Stimulated activated CD8-positive, alpha-beta memory T cell treated with anti-CD3 and anti-CD28 coated beads, Interleukin-12 subunit alpha, Interleukin-12 subunit beta, amount 100 ng/mL, for 4 hours (primary cell): Measurements from ENCODE around the gene RMC1.
"Not testable (repeated sequence)": the region's sequence is repeated elsewhere in the genome, so short reads cannot be mapped to it uniquely, and the experiment has no call there.

Experiments used
- DNase-seq: peaks from one replicate; pipeline ENCODE4 v3.0.0-alpha.2; 2020; ENCODE audit warnings: low read depth

RMC1 gene

DNA sequence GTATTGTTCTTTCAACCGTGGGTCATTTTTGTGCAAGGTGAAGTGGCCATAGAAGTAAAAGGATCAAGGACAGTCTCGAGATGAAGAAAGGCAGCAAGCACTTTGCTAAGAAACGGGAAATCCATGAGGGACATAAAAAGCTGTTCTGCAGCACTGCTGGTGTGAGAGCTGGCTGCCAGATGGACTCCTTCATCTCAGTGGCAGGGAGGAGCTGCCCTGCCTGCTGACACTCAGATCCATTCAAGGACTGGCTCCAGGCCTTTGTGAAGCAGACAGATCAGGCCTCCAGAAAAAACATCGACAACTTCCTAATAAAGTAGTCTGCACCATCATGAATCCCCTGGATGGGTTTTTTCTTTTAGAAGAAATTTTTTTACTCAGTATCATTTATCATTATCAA, 29.5 kb downstream of the RMC1 start:
- no peak for DNase-seq

DNA sequence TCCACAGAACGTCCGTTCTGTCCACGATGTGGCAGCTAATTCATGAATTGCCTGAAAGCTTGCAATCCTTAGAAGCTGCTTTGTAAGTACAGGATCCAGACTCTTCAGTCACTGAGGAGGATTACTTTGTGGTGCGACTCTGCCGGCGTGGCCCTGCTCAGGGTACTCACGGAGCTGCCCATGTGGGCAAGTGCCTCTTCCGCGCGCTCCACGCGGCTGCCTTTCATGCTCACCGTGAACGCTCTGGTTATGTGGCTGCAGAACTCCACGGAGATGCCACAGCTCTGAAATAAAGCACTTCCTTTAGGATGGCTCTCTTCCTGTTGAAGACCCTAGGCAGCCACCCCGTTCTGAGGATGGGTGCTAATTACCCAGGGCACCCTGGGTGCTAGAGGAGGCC, 31.0 kb downstream of the RMC1 start:
- no peak for DNase-seq

GRCh38 chr18:23536204-23536603, 32.9 kb downstream of the RMC1 start:
- DNase-seq = no peak

- DNase-seq = no peak
Measured at GRCh38 chr18:23537274-23537673, 34.0 kb downstream of the RMC1 start.

GRCh38 chr18:23538001-23538400, 34.7 kb downstream of the RMC1 start:
- no peak for DNase-seq

DNA sequence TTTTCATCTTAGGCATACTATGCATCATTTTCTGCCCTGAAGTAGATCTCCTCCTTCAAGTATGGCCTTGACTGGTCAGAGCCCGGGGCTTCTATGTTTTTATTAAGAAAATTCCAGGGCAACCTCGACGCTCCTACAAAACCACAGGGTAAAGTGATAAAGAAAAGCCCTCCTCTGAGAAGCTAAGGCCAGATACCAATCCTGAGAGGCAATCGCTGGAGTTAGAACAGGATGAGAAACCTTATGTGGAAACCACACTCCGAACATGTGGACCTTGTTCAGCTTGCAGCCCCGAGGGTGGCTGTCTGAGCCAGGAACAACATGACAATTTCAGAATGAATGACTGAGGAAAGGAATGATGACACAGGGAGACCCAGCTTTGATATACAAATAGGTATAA, 35.6 kb downstream of the RMC1 start:
- no peak for DNase-seq

GRCh38 chr18:23539296-23539695, 36.0 kb downstream of the RMC1 start:
- DNase-seq = no peak

DNA sequence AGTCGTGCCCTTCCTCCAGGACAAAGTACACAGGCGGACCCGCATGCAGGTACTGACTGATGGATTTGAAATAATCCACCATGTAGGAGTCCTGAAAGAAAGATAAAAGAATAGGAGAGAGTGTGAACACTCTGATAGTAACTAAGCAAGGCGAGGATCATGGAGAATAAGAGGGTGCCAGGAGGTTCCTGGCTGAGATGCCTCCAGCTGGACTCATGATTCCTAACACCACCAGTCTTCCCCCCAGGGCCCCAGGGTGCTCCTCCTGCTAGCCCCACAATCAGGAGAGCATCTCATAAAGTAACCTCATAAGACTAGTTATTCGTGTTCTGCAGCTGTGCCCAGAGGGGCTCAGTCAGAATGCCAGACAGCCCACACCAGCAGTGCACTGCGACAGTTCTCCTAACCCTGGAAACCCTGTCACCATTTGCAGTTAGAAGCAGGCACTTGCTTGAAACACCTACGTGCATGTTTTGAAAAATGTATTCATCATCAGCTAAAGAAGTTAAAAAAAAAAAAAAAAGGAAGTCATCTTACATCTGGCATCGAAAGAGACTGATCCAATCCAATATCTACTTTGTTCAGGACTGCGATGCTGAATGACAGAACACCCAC, 36.7 kb downstream of the RMC1 start:
- no peak for DNase-seq

DNA sequence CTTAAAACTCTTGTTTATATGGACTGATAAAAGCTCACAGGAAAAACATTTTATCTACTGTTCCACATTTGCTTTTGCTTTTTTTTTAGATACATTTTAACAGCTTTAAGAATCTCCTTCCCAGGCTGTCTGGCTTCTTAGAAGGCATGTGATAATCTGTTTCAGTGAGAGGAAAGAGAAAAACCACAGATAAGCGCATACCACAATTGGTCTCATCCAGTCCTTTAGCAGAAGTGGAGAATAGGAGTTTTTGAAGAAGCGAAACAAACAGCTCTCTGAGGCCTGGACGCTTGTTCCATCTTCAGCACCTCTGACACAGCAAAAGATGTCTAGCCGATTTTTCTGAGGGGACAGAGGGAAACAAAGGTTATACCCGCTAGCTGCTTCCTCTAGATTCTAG, 37.6 kb downstream of the RMC1 start:
- no peak for DNase-seq

GRCh38 chr18:23541349-23542093, 38.2 kb downstream of the RMC1 start:
- no peak for DNase-seq

- DNase-seq = no peak
Measured at GRCh38 chr18:23542461-23542860, 39.1 kb downstream of the RMC1 start.

- DNase-seq = no peak
Measured at GRCh38 chr18:23545247-23545789, 42.0 kb downstream of the RMC1 start.

DNA sequence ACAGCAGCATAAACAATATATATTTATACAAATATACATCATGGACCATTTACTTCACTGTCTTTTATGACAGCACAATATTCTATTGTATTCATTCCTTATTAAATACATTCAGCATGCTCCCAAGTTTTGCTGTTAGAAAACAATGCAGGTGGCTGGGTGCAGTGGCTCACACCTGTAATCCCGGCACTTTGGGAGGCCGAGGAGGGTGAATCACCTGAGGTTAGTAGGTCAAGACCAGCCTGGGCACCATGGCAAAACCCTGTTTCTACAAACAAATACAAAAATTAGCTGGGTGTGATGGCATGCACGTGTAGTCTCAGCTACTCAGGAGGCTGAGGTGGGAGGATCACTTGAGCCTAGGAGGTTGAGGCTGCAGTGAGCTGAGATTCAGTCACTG, 44.0 kb downstream of the RMC1 start:
- no peak for DNase-seq

GRCh38 chr18:23547846-23548245, 44.5 kb downstream of the RMC1 start:
- DNase-seq = no peak

DNA sequence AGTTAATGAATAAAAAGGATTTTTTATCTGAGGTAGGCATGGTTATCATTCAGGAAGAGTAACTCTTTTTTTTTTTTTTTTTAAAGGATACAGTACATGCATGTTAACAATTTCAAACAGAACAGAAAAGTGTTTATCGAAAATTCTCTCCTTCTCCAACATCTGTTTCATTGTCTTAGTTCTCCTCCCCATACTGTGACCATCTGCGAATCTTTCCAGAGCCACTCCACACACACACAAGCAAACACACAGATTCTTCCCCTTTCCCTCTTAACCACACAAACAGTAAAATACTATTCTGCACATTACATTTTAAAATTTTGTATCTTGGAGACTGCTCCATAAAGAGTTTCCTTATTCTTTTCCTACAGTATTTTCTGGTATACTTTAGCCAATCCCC, 45.0 kb downstream of the RMC1 start:
- no peak for DNase-seq

DNA sequence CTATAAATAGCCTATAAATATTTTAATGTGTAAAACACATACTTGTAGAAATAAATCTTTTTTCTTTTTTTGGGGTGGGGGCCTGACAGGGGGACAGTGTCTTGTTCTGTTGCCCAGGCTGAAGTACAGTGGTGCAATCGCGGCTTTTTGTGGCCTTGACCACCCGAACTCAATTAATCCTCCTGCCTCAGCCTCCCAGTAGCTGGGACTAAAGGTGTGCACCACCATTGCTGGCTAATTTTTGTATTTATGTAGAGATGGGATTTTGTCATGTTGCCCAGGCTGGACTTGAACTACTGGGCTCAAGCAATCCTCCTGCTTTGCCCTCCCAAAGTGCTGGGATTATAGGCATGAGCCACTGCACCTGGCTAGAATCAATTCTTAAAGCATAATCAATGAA, 45.4 kb downstream of the RMC1 start:
- DNase-seq = no peak

GRCh38 chr18:23550898-23551297, 47.6 kb downstream of the RMC1 start:
- DNase-seq = no peak

- DNase-seq = no peak
Measured at GRCh38 chr18:23551978-23552377, 48.7 kb downstream of the RMC1 start.

GRCh38 chr18:23552505-23552904, 49.2 kb downstream of the RMC1 start:
- no peak for DNase-seq

DNA sequence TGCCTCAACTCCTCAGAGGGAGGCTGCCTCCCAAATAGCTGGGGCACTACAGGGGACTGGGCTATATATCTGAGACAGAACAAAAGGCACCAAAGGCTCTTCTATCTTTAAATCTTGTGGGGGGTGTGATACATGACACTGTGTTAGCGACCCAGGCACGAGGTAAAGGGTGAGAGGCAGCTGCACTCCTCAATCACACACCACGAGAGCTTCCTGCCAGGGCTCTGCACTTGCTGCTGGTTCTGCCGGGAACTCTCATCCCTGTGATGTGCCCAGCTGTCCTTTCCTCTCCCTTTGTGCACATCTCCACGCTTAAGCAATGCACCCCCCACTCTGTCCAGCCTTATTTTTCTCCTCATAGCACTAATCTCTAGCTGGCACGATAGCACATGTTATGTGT, 50.6 kb downstream of the RMC1 start:
- DNase-seq = no peak

DNA sequence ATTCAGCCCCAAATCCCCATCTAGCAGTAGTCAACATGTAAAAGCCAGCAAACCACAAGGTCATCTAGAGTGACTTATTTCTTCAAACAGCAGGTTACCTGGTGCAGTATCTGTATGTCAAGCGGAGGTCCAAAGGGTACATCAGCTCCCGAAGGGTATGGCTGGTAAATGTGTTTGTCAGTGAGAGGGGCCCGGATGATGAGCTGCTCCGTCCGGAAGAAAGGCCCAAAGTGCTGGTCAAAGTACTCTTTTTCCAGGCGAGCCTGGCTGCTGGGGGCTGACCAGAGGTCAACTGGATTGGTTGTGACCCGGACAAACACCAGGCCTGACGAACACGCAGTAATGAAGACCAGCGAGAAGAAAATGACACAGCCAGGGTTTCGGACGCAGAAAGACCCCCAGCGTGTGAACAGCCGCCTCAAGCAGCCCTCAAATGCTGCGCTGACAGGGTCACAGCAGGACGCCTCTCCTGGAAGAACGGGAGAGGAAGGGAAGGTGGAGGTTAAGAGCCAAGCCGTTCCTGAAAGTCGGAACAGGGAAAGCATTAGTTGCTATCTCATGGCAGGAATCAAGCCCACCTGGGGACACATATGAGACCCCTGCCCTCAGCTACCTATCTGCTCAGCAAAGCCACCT, 53.0 kb downstream of the RMC1 start:
- no peak for DNase-seq

- DNase-seq = not testable (repeated sequence)
Measured at GRCh38 chr18:23557511-23557910, 54.2 kb downstream of the RMC1 start.

DNA sequence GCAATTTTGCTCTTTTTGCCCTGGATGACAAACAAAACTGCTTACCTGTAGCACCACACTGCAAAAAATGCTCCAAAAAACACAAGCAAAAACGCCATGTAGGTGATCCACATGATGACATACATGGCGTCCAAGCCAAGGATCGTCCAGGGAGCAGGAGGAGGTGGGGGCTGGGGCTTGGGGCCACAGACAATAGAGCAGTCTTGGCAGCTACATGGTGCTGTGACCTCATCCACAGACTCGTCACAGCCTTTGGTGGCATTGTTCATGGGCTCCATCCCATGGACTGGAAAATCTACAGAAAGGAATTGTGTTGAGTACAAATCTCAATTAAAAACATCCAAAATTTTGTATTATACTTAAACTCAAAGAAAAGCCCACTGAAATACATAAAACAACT, 56.9 kb downstream of the RMC1 start:
- no peak for DNase-seq
